Hematopoietic multipotent progenitor cell treated with erythropoietin and hydrocortisone succinate and interleukin-3 and kit ligand, for 15 days (in vitro differentiated cells): ENCODE results near the gene TMEM269.
A peak's percentile ranks its signal among the peaks of the same experiment; 100 is the strongest.
"Not testable (repeated sequence)": the region's sequence is repeated elsewhere in the genome, so short reads cannot be mapped to it uniquely, and the experiment has no call there.

ENCODE experiments used
- DNase-seq: peaks from one replicate; pipeline ENCODE4 v3.0.0-alpha.2; 2015; ENCODE audit warnings: low spot score

TMEM269 gene

DNA sequence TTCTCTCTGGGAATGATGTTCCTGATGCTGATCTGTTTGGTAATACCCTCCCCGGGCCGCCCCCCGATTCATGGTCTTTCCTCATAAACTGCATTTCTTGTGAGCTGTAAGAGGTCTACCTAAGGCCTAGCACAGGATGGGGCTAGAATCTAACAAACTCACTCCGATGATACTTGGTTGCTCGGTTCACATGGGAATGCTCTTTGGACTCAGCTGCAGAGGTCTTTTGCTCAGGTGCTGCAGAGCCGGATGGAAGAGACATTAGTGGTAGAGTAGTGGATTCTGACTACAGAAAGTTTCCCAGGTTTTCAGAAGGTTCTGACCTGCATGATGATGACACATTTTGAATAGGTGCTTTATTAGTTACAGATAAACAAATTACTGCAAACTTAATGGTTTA, 8.3 kb upstream of the TMEM269 start:
- no peak for DNase-seq

DNA sequence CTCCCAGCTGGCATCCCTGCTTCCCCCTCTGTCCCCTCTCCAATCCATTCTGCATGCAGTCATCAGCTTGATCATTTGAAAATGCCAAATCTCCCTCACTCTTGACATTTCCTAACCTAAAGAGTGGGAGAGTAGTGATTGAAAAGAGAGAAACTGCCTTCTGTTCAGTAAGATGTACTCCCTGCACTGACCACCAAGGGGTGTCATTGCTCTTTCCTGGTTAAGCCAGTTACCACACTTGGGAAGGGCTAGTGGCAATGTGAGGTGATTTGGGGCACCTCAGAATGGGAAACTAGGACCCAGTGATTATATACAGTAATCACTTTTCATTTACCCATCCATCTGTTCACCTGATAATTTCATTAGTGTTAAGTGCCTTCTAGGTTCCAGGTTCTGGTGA, 6.9 kb upstream of the TMEM269 start:
- peak; percentile 77 for DNase-seq

DNA sequence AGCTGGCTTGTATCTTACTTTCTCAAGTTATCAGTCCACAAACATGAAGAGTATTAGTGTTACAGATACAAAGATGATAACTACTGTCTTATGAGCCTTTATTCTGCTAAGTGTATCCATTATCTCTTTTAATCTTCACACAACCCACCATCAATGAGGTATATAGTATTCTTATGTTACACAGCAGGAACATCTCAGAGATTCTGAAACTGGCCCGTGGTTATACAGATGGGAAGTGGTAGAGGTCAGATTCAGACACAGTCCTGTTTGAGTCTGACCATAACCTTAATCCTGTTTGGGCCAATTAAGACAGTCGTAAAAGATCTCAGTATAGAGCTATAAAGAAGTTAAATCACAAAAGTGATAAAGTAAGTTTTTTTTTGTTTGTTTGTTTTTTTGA, 5.1 kb upstream of the TMEM269 start:
- no peak for DNase-seq

DNA sequence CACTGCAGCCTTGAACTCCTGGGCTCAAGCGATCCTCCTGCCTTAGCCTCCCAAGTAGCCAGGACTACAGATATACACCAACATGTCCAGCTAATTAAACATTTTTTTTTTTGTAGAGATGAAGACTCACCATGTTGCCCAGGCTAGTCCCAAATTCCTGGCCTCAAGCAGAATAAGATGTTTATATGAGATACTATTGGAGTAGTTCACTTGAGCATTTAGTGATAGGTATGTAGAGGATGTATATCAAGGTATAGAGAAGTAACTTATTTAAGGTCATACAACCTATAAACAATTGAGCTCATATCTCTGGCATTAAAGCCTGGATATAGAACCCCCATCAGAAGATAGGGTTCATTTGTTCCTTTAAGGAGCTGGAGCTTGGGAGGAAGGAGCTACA, 4.6 kb upstream of the TMEM269 start:
- no peak for DNase-seq

DNA sequence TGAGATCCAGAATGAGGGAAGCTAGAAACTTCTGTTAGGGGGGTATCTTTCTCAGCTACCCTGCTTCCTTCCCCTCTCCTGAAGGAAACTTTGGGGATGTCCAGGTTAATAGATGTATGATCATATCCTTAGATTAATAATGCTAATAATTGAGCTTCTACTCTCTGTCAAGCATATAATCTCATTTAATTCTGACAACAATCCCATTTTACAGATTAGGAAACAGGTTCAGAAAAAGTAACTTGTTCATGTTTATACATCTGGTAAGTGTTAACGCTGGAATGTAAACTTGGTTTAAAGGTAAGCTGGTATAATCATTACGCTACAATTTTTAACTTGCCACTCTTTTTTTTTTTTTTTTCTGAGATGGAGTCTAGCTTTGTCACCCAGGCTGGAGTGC, 1.7 kb upstream of the TMEM269 start:
- DNase-seq = no peak

DNA sequence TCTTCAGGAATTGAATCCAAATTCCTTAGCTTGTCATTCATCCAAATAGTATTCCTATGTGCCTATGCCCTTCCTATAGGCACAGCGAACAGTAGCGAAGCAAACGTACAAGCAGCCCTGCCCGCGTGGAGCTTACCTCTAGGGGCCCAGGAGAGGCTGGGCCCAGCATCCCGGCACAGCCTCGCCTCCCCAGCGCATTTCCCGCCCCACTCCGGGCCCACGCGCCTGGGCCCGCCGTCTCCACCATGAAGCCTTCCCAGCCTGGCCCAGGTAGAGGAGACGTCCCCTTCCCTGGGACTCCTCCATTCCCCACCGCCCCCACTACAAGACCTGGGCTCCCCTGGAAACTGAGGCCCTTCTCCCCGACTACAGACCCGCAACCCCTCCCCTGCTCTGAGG, 245 bp upstream of the TMEM269 start:
- no peak for DNase-seq

DNA sequence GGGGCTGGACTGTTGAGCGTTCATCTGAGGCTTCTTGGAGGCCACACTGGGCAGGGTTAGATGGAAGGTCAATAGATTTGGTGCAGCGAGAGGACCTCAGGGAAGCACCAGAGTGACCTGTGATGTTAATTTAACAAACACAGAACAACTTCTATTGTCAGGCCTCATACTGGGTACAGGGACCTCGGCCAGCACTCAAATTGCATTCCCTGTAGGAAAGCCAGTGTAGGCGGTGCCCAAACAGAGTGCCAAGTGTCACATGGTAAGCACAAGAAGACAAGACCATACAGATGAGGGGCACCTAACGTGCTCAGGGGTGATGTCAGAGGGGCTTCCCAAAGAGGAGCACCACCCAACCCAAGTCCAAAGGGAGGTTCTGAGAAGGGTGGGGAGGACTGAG, 1.3 kb downstream of the TMEM269 start:
- no peak for DNase-seq

DNA sequence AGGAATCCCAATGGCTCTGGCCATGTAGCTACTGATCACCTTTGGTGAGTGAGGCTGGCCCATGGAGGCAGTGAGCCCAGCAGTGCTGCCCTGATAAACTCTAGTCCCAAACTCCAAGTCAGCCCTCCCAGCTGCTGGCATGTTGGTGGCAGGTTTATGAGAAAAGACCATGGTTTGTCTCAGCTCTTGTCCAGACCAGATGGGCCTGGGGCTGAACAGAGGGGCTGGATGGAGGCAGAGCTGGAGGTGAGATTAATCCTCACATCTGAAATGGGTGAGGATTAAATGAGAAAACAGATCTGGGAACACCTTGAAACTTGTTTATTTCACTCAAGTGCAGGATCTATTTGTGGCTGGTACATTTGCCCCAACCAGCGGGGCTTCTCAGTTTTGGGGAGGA, 3.2 kb downstream of the TMEM269 start:
- DNase-seq = no peak

DNA sequence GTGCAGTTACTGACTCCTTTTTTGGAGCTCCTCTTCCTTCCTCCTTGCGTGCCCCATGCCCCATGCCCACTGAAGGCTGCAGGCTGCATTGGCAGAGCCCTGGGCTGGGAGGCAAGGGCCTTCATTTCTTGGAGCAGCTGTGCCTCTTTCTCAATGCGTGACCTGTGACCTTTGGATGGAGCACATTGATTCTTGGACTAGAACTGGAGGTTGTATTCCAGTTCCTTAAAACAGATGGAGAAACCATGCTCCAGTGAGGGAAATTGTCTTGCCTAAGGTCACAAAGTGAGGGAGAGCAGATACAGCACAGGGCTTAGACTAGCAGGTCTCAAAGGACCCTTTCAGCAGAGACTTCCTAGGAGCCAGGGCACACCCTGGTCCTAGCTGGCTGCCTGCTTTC, 9.0 kb downstream of the TMEM269 start:
- no peak for DNase-seq

DNA sequence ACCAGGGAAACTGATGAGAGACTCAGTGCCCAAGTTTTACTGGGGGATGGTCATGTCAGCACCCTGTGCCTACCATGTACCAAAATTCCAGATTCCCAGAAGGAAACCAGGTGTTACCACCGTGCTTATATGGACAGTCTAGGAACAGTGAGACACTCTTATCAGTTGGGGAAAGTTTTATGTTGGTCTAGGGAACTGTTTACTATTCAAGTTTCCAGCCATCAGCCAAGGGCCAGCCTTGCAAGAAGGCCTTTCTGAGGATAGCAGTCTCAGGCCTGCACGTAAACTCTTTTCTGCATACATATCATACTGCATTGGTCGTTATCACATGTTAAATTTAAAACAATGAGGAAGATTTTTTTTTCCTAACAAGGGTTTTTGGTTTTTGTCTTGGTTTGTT, 12.6 kb downstream of the TMEM269 start:
- no peak for DNase-seq

DNA sequence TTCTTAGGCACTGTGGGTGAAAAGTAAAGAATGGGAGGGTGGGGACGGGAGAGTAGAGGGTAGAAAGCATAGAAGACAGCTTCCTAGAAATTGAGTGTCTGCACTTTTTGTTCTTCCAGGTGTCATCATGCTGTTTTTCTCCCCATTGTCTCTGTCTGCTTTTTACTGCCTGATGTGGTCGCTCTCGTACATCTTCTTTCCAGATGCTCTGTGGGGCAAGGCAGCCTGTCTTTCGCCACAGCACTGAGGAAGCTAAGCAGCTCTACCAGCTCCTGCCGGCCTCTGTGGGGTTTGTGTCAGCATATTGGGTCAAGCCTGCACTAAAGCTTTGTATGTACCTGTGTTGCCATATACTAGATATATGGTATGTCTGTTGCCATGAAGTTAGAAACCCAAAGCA, 13.2 kb downstream of the TMEM269 start:
- no peak for DNase-seq

DNA sequence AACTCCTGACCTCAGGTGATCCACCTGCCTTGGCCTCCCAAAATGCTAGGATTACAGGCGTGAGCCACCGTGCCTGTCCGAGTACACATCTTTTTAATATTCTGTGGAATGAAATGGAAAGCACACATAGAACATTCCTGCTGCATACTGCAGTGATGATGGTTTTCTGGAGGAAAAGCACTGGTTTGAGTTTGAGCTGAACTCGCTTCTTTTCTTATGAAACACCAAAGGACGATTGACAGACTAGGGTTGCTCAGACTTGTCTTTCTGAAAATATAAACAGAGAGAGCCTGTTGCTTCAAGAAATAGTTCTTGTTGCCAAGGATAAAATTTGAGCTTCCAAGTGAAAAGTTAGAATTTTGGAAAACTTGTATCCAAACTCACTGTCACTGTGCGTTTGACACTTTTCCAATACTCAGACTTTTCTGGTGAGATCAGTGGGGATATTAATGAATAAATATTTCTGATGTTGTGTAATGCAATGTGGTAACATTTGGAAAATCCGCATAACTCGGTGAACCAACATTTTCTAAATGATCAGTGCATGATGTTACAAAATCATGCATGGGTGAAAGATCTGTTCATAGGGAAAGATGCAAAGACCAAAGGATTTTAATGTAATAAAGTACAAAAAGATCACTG, 17.2 kb downstream of the TMEM269 start:
- no peak for DNase-seq

DNA sequence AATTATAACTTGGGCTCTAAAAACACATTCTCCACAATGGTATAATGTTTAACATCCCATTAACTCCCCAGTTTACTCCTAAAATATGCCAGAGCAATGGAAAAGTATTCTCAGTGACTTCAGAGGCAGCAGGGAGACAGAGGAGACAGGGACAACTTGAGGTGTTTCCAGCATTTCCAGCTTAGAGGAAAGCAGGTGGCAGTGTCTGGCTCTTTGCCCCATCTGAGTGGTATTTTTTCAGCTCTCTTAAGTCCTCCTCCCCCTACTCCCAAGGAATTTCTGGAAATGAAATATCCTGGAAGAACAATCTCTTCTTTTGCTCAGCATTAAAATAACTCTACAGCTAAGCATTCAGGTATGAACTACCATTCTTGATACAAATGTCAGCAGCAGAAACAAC, 21.4 kb downstream of the TMEM269 start:
- DNase-seq = no peak

DNA sequence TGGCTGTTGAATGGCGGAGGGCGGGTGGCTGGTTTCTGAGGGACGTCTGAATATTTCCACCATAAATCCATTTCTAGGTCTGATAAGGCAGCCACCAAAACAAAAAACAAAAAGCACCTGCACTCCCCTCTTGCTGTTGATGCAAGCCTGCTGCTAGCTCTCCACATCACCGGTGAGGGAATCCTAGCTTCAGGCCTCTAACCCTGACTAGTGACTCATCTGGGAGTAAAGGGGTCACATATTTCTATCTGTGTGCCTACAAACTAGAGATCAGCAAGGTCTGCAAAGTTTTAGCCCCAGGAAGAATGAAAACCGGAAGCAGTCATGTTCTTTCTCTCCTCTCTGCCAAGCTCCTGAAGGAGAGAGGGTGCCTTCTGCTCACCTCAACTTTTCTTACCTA, 21.8 kb downstream of the TMEM269 start:
- no peak for DNase-seq

DNA sequence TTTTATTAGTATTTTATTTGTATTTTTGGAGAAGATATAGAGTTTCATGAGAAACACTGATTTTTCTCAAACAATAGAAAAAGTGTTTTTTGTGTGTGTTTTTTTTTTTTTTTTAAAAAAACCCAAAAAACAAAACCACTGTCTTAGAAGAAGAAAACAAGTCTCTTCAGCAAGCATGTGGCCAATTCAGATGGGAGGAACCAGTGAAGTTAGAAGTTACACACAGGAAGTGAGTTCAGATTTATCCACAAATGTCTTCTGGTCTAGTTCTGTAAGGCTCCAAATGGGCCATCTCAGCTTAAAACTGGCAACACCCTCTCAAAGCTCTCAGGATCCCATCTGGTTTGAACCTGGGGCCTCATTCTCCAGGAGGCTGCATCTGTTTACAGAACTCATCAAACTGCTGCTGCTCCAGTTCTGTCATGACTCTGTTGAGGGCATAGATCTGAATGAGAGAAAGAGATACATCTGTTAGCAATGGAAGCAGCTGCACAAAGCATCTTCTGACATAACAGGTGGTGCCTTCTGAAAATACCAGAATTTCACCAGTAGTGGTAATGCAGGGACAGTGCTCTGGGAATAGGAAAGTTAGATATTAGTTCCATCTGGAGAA, 22.4 kb downstream of the TMEM269 start:
- DNase-seq = no peak

DNA sequence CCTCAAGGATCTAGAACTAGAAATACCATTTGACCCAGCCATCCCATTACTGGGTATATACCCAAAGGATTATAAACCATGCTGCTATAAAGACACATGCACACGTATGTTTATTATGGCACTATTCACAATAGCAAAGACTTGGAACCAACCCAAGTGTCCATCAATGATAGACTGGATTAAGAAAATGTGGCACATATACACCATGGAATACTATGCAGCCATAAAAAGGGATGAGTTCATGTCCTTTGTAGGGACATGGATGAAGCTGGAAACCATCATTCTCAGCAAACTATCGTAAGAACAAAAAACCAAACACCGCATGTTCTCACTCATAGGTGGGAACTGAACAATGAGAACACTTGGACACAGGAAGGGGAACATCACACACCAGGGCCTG, 30.0 kb downstream of the TMEM269 start:
- DNase-seq = not testable (repeated sequence)

DNA sequence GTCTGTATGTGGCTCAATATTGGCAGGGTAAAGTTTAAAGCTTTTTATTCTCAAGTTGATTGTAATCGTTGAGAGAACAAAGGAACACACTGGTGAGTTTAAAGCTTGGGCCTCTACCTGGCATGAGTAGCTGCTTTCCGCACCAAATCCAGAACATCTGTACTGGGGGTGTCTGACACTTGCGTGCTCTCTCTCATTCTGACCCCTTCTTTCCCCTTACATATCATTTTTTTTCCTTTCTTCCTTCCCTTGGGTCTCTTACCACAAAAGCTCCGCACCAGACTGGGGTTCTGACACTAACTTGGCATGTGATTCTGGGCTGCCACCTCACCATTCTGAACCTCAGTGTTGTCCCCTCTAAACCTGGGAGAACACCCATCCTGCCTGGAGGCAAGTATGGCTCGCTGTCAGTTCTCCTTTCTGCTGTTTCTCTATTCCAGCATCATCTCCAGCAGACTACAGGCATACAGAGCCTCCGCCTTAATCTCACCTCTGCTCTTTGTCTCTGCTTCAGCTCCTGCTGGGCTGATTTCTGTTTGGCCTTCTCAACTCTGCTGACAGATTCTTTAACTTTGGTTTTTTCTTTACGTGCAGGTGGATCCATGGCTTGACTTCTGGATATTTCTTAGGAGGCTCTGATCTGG, 31.3 kb downstream of the TMEM269 start:
- DNase-seq = no peak

DNA sequence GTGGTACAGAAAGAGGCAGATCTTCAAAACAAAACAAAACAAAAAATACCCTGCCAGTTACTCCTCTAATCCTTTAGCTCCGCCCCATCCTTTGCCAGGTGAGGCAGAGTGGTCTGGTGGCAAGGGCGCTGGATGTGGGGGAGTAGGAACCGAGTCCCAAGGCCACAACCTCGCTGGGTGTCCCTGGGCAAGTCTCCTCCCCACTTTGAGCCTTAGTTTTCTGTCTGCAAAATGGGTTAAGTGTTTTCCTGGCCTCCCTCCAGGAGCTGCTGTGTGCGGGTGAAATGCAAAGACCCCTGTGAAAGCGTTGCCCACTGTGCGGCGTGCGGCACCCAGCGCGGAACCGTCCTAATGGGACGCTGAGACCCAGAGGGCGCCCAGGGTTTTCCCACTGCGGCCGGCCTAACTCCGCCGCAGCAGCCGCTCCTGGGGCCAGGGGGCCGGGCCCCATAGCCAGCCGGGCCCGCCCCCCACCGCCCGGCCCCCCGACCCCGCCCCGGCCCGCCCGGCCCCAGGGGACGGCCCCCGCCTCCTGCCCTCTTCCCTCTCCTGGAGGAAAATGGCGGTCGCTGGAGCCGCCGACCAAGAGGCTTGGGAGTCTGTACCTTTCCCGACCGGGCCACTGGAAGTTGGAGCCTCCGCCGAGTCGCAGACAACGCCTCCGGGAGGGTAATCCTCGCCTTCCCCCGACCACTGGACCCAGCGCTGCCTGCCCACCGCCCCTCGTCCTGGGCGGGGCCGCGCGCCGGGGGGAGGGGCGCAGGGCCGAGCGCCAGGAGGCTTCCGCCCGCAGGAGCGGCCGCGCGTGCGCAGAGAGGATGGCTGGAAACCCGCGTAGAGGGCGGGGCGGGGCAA, 32.0 kb downstream of the TMEM269 start, which contains the start of the genes ERMAP and SVBP:
ERMAP (plus strand) TSS at position 538 of the 855 bp plus-strand sequence. CDS start 13,327 bp downstream, outside the sequence.
SVBP (minus strand) TSS at position 813 of the 855 bp plus-strand sequence. CDS start 853 bp downstream, outside the sequence.
- DNase-seq = peak; percentile 93

DNA sequence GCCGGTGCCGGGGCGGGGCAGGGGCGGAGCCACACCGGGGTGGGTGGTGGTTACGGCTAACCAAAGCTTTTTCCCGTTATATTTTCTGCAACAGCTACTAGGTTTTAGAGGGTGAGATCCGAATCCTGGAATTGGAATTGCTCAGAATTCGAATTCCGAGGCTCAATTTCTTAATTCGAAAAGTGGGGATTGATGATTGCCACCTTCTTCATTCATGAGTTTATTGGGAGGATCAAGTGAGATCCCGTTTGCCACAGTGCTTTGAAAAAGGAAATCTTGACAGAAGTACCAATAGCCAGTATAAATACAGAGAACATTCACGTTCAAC, 32.6 kb downstream of the TMEM269 start:
- DNase-seq = no peak

DNA sequence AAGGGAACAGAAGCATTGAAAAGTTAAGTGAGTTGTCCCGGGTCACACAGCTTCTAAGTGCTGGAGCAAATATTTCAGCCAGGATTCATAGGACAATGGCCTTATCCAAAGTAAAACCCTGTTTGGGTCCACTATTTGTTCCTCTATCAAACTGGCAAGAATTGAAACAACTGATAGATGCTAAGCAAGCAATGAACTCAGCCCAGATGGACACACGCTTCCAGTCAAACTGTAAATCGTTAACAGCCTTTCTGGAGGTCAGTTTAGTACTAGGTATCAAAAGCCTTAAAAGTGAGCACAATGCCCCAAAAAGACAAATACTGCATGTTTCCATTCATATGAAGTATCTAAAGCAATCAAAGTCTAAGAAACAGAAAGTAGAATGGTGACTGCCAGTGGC, 33.2 kb downstream of the TMEM269 start:
- DNase-seq = no peak

DNA sequence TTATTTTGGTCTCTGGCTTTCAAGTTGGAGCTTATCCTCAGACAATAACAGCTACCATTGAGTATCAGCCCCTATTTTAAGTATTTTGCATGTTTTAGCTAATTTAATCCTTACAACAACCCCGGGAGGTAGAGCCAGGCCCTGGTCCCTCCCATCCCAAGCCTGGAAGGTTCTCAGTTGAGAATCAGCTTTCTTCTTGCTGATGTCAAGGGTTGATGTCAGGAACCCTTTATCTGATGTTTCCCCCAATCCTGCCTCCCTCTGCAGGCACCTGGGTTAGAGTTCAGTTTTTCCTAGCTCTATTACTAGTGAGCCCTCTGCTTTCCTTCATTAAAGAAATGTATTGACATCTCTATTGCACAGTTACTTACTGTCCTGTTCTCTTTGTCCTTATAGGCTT, 36.0 kb downstream of the TMEM269 start:
- no peak for DNase-seq

DNA sequence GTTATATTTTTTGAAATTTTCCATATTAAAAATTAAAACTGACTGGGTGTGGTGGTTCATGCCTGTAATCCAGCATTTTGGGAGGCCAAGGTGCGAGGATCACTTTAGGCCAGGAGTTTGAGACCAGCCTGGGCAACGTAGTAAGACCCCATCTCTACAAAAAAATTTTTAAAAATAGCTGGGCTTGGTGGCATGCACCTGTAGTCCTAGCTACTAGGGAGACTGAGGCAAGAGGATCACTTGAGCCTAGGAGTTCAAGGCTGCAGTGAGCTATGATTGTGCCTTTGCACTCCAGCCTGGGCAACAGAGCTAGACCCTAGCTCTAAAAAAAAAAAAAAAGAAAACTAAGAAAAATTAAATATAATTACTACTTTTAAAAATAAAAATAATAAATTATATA, 36.9 kb downstream of the TMEM269 start:
- no peak for DNase-seq
